Loucy (cell line): Measurements from ENCODE around the gene GNAS-AS1.

Source experiments
- H2AFZ ChIP-seq: fragments of 200-600 bp; sonication (generic); 2 replicates; pipeline ENCODE4 v1.6.0; 2016; ENCODE audit warnings: antibody characterized with exemption, mild to moderate bottlenecking, low read length, moderate library complexity
- H3F3A ChIP-seq: fragments of 200-600 bp; 2 replicates; pipeline ENCODE4 v1.6.0; 2016; ENCODE audit warnings: antibody characterized with exemption, low read depth, mild to moderate bottlenecking
- H3K27me3 ChIP-seq: fragments of 200-600 bp; sonication (generic); 2 replicates; pipeline ENCODE4 v1.6.1; 2014; ENCODE audit warnings: low read length, mild to moderate bottlenecking; ENCODE audit not compliant: insufficient read depth, poor library complexity, severe bottlenecking
- H3K36me3 ChIP-seq: fragments of 200-600 bp; sonication (generic); 2 replicates; pipeline ENCODE4 v1.6.1; 2016; ENCODE audit warnings: low read length; ENCODE audit not compliant: insufficient read depth
- H3K4me1 ChIP-seq: fragments of 200-600 bp; sonication (generic); 2 replicates; pipeline ENCODE4 v1.5.1; 2014; ENCODE audit warnings: low read length, mild to moderate bottlenecking; ENCODE audit not compliant: insufficient read depth, poor library complexity, severe bottlenecking
- H3K4me2 ChIP-seq: fragments of 200-600 bp; sonication (generic); 2 replicates; pipeline ENCODE4 v1.6.0; 2014; ENCODE audit warnings: antibody characterized with exemption, low read length, low read depth, mild to moderate bottlenecking; ENCODE audit not compliant: poor library complexity, severe bottlenecking
- H3K4me3 ChIP-seq: fragments of 200-600 bp; sonication (generic); 2 replicates; pipeline ENCODE4 v1.5.1; 2014; ENCODE audit warnings: low read length, mild to moderate bottlenecking, mixed read lengths; ENCODE audit not compliant: poor library complexity, severe bottlenecking
- H3K79me2 ChIP-seq: fragments of 200-600 bp; sonication (generic); 2 replicates; pipeline ENCODE4 v1.6.1; 2014; ENCODE audit warnings: low read length; ENCODE audit not compliant: insufficient read depth
- H3K9ac ChIP-seq: fragments of 200-600 bp; sonication (generic); 2 replicates; pipeline ENCODE4 v1.6.0; 2014; ENCODE audit warnings: mild to moderate bottlenecking, low read depth, low read length, moderate library complexity; ENCODE audit not compliant: poor library complexity, severe bottlenecking
- H3K9me2 ChIP-seq: fragments of 200-600 bp; sonication (generic); replicated peaks from 2 replicates; pipeline ENCODE4 v1.6.1; 2016; ENCODE audit warnings: low read depth, low read length, mixed read lengths
- H3K9me3 ChIP-seq: fragments of 200-600 bp; sonication (generic); 2 replicates; pipeline ENCODE4 v1.6.1; 2014; ENCODE audit warnings: mild to moderate bottlenecking, antibody characterized with exemption, low read length, low read depth; ENCODE audit not compliant: insufficient read depth
- H4K20me1 ChIP-seq: fragments of 200-600 bp; sonication (generic); 2 replicates; pipeline ENCODE4 v1.6.0; 2014; ENCODE audit warnings: antibody characterized with exemption, low read length, mild to moderate bottlenecking; ENCODE audit not compliant: insufficient read depth, poor library complexity, severe bottlenecking
- CTCF ChIP-seq: fragments of 200-600 bp; sonication (generic); conservative IDR thresholded peaks from 2 replicates; pipeline ENCODE4 v1.5.1; 2014; ENCODE audit warnings: mild to moderate bottlenecking, antibody characterized with exemption, low read length
- EZH2phosphoT487 ChIP-seq: fragments of 200-600 bp; IDR thresholded peaks from 2 replicates; pipeline ENCODE4 v1.6.1; 2018; ENCODE audit warnings: antibody characterized with exemption, mild to moderate bottlenecking, moderate library complexity, borderline replicate concordance

Gene GNAS-AS1

GRCh38 chr20:58851221-58851968, 693 bp upstream of the GNAS-AS1 start:
- no peaks in the 10 kb centered on the region for H3K27me3 ChIP-seq
- no peak overlapping the region for H3K9ac ChIP-seq
- H2AFZ ChIP-seq: no peak overlapping the region
- TF ChIP-seq EZH2phosphoT487 (no peak), CTCF (no peak)
- no peak overlapping the region for H3K4me3 ChIP-seq
- H3F3A ChIP-seq: no peaks in the 10 kb centered on the region
- no peaks in the 10 kb centered on the region for H3K79me2 ChIP-seq
- H3K4me2 ChIP-seq: no peak overlapping the region
- H3K9me3 ChIP-seq: no peaks in the 10 kb centered on the region; the same call in 1 of the 2 replicates
- H3K9me2 ChIP-seq: no peaks in the 10 kb centered on the region
- H3K4me1 ChIP-seq: no peaks in the 10 kb centered on the region
- H4K20me1 ChIP-seq: no peaks in the 10 kb centered on the region
- no peaks in the 10 kb centered on the region for H3K36me3 ChIP-seq

DNA sequence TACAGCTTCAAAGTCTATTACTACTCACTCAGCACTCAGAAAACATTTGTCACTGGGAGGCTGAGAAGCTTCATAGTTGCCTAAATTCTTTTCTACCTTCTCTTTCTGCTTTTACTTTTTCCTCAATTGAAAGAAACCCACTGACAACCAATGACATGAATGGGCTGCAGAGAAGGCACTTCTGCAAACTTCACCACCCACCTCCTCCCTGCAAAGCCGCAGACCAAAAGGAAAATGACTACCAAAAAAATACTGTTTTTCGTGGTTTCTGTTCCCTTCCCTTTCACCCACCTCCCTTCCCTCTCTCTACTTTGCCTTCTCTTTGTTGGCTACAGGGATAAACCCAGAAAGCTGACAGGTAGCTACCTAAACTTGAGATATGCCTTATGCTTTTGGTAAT, 3.2 kb downstream of the GNAS-AS1 start:
- Histone ChIP-seq H3K79me2 (no peaks in the 10 kb centered on the region), H3K27me3 (no peaks in the 10 kb centered on the region)

GRCh38 chr20:58845706-58846105, 5.0 kb downstream of the GNAS-AS1 start:
- Histone ChIP-seq H3K9ac (no peak overlapping the region), H3K79me2 (no peaks in the 10 kb centered on the region), H3K27me3 (no peaks in the 10 kb centered on the region), H3K4me2 (no peak overlapping the region), H3F3A (no peaks in the 10 kb centered on the region), H3K9me2 (no peaks in the 10 kb centered on the region), H3K36me3 (no peaks in the 10 kb centered on the region), H3K4me1 (no peaks in the 10 kb centered on the region), H3K9me3 (no peaks in the 10 kb centered on the region), H4K20me1 (no peaks in the 10 kb centered on the region), H3K4me3 (no peak overlapping the region), H2AFZ (no peak overlapping the region)
- no peak for TF ChIP-seq EZH2phosphoT487
- no peak for TF ChIP-seq CTCF

More for the DNA sequence above, 3.2 kb downstream of the GNAS-AS1 start:
- Histone ChIP-seq H3K36me3 (no peaks in the 10 kb centered on the region), H2AFZ (no peak overlapping the region), H3K4me3 (no peak overlapping the region), H3K4me2 (no peak overlapping the region), H3K9me2 (no peaks in the 10 kb centered on the region), H3K9ac (no peak overlapping the region), H4K20me1 (no peaks in the 10 kb centered on the region), H3K9me3 (no peaks in the 10 kb centered on the region; the same call in 1 of the 2 replicates), H3F3A (no peaks in the 10 kb centered on the region), H3K4me1 (no peaks in the 10 kb centered on the region)
- no peak for TF ChIP-seq EZH2phosphoT487
- no peak for TF ChIP-seq CTCF
